Measurements from ENCODE around the gene TMEM213.

GRCh38 chr7:138878051-138878450 is 80.3 kb downstream of the TMEM213 start:
- TF ChIP-seq, protein P1, sequence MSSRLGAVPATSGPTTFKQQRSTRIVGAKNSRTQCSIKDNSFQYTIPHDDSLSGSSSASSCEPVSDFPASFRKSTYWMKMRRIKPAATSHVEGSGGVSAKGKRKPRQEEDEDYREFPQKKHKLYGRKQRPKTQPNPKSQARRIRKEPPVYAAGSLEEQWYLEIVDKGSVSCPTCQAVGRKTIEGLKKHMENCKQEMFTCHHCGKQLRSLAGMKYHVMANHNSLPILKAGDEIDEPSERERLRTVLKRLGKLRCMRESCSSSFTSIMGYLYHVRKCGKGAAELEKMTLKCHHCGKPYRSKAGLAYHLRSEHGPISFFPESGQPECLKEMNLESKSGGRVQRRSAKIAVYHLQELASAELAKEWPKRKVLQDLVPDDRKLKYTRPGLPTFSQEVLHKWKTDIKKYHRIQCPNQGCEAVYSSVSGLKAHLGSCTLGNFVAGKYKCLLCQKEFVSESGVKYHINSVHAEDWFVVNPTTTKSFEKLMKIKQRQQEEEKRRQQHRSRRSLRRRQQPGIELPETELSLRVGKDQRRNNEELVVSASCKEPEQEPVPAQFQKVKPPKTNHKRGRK (CRISPR knock-in tag; IDR thresholded peaks at IDR 0.05; ENCODE audit: borderline replicate concordance): no peak
- TF ChIP-seq, protein P2, sequence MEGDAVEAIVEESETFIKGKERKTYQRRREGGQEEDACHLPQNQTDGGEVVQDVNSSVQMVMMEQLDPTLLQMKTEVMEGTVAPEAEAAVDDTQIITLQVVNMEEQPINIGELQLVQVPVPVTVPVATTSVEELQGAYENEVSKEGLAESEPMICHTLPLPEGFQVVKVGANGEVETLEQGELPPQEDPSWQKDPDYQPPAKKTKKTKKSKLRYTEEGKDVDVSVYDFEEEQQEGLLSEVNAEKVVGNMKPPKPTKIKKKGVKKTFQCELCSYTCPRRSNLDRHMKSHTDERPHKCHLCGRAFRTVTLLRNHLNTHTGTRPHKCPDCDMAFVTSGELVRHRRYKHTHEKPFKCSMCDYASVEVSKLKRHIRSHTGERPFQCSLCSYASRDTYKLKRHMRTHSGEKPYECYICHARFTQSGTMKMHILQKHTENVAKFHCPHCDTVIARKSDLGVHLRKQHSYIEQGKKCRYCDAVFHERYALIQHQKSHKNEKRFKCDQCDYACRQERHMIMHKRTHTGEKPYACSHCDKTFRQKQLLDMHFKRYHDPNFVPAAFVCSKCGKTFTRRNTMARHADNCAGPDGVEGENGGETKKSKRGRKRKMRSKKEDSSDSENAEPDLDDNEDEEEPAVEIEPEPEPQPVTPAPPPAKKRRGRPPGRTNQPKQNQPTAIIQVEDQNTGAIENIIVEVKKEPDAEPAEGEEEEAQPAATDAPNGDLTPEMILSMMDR (IDR thresholded peaks at IDR 0.05): no peak
- TF ChIP-seq IRF2 (CRISPR knock-in tag; IDR thresholded peaks at IDR 0.05; ENCODE audit: borderline replicate concordance, low read depth) (no peak), NR2C2 (CRISPR knock-in tag; IDR thresholded peaks at IDR 0.05) (no peak), AFF4 (CRISPR knock-in tag; IDR thresholded peaks at IDR 0.05; ENCODE audit: borderline replicate concordance) (no peak), FOXJ3 (CRISPR knock-in tag; IDR thresholded peaks at IDR 0.05; ENCODE audit: borderline replicate concordance) (no peak), CREM (CRISPR knock-in tag; IDR thresholded peaks at IDR 0.05) (no peak), CREB1 (CRISPR knock-in tag; IDR thresholded peaks at IDR 0.05) (no peak), SMAD3 (CRISPR knock-in tag; IDR thresholded peaks at IDR 0.05; ENCODE audit: borderline replicate concordance) (no peak)
- TF ChIP-seq, protein P3, sequence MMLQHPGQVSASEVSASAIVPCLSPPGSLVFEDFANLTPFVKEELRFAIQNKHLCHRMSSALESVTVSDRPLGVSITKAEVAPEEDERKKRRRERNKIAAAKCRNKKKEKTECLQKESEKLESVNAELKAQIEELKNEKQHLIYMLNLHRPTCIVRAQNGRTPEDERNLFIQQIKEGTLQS (CRISPR knock-in tag; conservative IDR thresholded peaks at IDR 0.05): no peak

Data from WTC11 (cell line).